ENCODE results near the gene ZFP36.

ZFP36 gene

GRCh38 chr19:39413272-39413910 is 6.7 kb downstream of the ZFP36 start:
- peak; percentile 62 to 87 for DNase-seq (ENCODE audit: low spot score in 2 of 2)
- peaks cover 24% of the 10 kb centered on the region for H3K4me1 ChIP-seq
- in situ Hi-C loops (cut with MboI; ENCODE audit: low sequenced_read_pairs), result loop anchor here (10.0 kb wide), 1 partner anchor 299 kb away; no protein-coding TSS in a partner anchor
- H3K4me3 ChIP-seq, result peak overlapping the region; percentile 98
- H3K27me3 ChIP-seq (ENCODE audit: low read depth), result no peaks in the 10 kb centered on the region
- peaks cover 14% of the 10 kb centered on the region for H3K36me3 ChIP-seq (replicated peaks)
- H3K9me3 ChIP-seq, result no peaks in the 10 kb centered on the region

DNA sequence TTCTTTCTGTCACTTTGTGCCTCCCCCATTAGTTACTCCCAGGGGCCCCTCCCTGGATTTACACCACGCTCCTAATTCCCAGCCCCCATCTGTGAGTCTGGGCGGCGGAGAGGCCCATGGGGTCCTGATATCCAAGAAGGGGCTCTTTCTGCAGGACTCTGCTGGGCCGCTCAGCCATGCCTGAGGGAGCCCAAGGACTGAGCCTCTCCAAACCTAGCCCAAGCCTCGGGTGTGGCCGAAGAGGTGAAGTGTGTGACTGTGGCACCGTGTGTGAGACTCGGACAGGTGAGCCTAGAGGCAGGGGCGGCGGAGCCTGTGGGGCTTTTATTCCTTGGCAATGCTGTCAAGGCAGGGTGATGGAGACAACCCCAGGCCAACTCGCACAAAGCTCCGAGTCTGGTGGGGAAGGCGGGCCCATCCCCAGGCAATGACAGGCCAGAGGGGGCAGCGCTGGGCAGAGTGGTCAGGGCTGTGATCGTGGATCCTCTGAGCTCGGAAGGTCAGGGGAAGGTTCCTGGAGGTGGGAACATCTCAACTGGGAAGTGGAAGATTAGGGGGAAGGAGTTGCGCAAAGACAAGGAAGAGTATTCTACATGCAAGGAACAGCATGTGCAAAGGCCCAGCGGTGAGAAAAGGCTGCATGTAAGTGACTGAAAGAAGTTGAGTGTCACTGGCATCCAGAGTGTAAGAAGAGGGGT is 7.4 kb downstream of the ZFP36 start:
- H3K36me3 ChIP-seq (replicated peaks), result peaks cover 18% of the 10 kb centered on the region
- no peaks in the 10 kb centered on the region for H3K9me3 ChIP-seq
- DNase-seq (ENCODE audit: low spot score in 2 of 2), result peak in 1 of 2 experiments; percentile 60
- H3K4me3 ChIP-seq, result peak overlapping the region; percentile 98
- H3K27me3 ChIP-seq (ENCODE audit: low read depth), result no peaks in the 10 kb centered on the region
- in situ Hi-C loops (cut with MboI; ENCODE audit: low sequenced_read_pairs), result loop anchor here (10.0 kb wide), 1 partner anchor 299 kb away; no protein-coding TSS in a partner anchor
- H3K4me1 ChIP-seq, result peaks cover 18% of the 10 kb centered on the region

DNA sequence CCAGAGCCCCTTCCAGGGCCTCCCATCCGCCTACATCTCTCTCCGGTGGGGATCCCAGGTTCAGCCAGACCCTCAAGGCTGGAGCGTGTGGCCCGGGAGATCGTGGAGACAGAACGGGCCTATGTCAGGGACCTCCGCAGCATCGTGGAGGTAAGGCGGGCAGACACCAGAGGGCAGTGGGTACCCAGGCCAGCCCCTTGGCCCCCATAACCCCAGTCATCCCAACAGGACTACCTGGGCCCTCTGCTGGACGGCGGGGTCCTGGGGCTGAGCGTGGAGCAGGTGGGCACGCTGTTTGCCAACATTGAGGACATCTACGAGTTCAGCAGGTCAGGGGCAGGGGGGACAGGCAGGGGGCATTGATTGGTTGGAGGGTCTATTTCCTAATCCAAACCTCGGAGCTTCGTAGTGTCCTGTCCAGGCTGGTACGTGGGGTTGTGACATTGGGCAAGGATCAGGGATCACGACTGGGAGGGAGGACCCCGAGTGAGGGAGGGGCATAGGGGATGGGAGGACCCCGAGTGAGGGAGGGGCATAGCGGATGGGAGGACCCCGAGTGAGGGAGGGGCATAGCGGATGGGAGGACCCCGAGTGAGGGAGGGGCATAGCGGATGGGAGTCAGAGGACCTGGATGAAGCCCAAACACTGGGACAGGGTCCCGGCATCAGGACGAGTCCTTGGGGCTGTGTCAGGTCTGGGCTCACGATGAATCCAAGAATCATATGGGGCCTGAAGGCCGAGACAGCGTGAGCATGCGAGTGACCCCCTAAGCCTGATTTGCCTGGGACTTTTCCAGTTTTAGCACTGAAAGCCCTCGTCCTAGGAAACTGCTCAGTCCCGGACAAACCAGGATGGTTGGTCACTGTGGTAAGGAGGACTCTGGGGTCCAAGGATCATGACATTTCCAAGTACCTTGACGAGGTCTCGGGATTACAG is 8.7 kb downstream of the ZFP36 start:
- H3K27me3 ChIP-seq (ENCODE audit: low read depth), result no peaks in the 10 kb centered on the region
- peaks cover 22% of the 10 kb centered on the region for H3K36me3 ChIP-seq (replicated peaks)
- no peak overlapping the region for H3K4me3 ChIP-seq
- DNase-seq (ENCODE audit: low spot score in 2 of 2), result no peak
- H3K9me3 ChIP-seq, result no peaks in the 10 kb centered on the region
- in situ Hi-C loops (cut with MboI; ENCODE audit: low sequenced_read_pairs), result loop anchor here (10.0 kb wide), 1 partner anchor 301 kb away; no protein-coding TSS in a partner anchor
- H3K4me1 ChIP-seq, result peaks cover 14% of the 10 kb centered on the region

- in situ Hi-C loops (cut with MboI; ENCODE audit: low sequenced_read_pairs), result loop anchor here (10.0 kb wide), 1 partner anchor 302 kb away; no protein-coding TSS in a partner anchor
- peaks cover 9% of the 10 kb centered on the region for H3K4me1 ChIP-seq
- no peaks in the 10 kb centered on the region for H3K9me3 ChIP-seq
- peaks cover 28% of the 10 kb centered on the region for H3K36me3 ChIP-seq (replicated peaks)
- H3K27me3 ChIP-seq (ENCODE audit: low read depth), result no peaks in the 10 kb centered on the region
- no peak overlapping the region for H3K4me3 ChIP-seq
- DNase-seq (ENCODE audit: low spot score in 2 of 2), result no peak
Observed at GRCh38 chr19:39416152-39417120, 9.8 kb downstream of the ZFP36 start.

DNA sequence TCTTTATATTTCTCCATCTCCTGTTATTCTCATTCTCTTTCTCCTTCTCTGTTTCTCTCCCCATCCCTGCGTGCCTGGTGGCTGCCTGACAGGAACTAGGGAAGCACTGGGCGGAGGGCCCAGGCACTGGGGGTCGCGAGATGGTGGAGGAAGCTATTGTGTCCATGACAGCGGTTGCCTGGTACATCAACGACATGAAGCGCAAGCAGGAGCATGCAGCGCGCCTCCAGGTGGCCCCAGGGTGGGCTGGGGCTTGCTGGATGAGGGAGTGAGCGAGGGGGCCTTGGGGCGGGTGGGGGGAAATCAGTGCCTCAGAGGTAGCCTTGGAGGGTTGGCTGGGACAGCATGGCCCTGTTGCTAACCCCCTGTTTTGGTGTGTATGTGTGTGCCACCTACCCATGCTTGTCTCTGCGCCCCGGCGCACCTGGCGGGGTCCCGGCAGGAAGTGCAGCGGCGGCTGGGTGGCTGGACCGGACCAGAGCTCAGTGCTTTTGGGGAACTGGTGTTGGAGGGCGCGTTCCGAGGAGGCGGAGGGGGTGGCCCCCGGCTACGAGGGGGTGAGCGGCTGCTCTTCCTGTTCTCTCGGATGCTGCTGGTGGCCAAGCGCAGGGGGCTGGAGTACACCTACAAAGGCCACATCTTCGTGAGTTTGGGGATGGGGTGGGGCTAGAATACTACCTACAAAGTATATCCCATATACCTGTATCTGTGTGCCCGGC is 11.0 kb downstream of the ZFP36 start:
- no peak for DNase-seq (ENCODE audit: low spot score in 2 of 2)
- H3K27me3 ChIP-seq (ENCODE audit: low read depth), result no peaks in the 10 kb centered on the region
- no peak overlapping the region for H3K4me3 ChIP-seq
- peaks cover 35% of the 10 kb centered on the region for H3K36me3 ChIP-seq (replicated peaks)
- H3K4me1 ChIP-seq, result peaks cover 6% of the 10 kb centered on the region
- in situ Hi-C loops (cut with MboI; ENCODE audit: low sequenced_read_pairs), result loop anchor here (10.0 kb wide), 1 partner anchor 303 kb away; no protein-coding TSS in a partner anchor
- H3K9me3 ChIP-seq, result no peaks in the 10 kb centered on the region

DNA sequence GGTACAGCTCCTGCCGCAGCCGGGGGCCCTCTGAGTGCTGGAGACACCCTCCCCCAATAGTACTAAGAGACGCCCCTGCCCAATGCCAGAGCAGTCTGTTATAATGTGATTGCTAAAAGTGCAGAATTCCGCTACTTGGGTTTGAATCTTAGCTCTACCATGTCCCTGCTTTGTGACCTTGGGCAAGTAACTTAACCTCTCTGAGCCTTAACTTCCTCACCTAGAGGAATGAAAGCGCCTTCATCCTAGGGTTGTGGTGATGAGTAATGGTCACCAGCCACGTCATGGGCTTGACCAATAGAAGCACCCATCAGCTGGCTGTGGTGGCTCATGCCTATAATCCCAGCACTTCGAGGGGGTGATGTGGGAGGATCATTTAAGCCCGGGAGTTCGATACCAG is 12.4 kb downstream of the ZFP36 start:
- peaks cover 43% of the 10 kb centered on the region for H3K36me3 ChIP-seq (replicated peaks)
- in situ Hi-C loops (cut with MboI; ENCODE audit: low sequenced_read_pairs), result loop anchor here (10.0 kb wide), 1 partner anchor 304 kb away; no protein-coding TSS in a partner anchor
- peaks cover 6% of the 10 kb centered on the region for H3K4me1 ChIP-seq

GRCh38 chr19:39420769-39421168 is 14.1 kb downstream of the ZFP36 start:
- in situ Hi-C loops (cut with MboI; ENCODE audit: low sequenced_read_pairs), result no loop called here
- Histone ChIP-seq H3K4me1 (no peaks in the 10 kb centered on the region), H3K9me3 (no peaks in the 10 kb centered on the region), H3K4me3 (no peak overlapping the region), H3K27me3 (ENCODE audit: low read depth) (no peaks in the 10 kb centered on the region), H3K36me3 (replicated peaks) (peaks cover 43% of the 10 kb centered on the region)
- no peak for DNase-seq (ENCODE audit: low spot score in 2 of 2)

More for the DNA sequence above, 12.4 kb downstream of the ZFP36 start:
- no peak for DNase-seq (ENCODE audit: low spot score in 2 of 2)
- Histone ChIP-seq H3K4me3 (no peak overlapping the region), H3K9me3 (no peaks in the 10 kb centered on the region), H3K27me3 (ENCODE audit: low read depth) (no peaks in the 10 kb centered on the region)

DNA sequence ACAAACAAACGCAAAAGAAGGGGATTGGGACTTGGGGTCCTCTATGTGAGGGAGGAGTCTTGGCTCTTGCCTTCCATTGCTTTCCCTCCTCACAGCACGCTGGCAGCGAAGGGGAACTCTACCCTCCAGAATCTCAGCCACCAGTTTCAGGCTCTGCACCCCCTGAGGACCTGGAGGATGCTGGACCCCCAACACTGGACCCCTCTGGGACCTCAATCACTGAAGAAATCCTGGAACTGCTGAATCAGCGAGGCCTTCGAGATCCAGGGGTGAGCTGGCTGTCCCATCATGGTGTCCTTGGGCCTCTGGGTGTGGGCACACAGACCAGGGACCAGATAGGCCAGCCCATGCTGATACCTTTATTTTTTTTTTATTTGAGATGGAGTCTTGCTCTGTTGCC is 15.4 kb downstream of the ZFP36 start:
- no peaks in the 10 kb centered on the region; the same call in 1 of the 2 replicates for H3K4me1 ChIP-seq
- peaks cover 41% of the 10 kb centered on the region for H3K36me3 ChIP-seq (replicated peaks)
- H3K27me3 ChIP-seq (ENCODE audit: low read depth), result no peaks in the 10 kb centered on the region
- no peaks in the 10 kb centered on the region for H3K9me3 ChIP-seq
- no peak overlapping the region for H3K4me3 ChIP-seq
- DNase-seq (ENCODE audit: low spot score in 2 of 2), result no peak
- in situ Hi-C loops (cut with MboI; ENCODE audit: low sequenced_read_pairs), result no loop called here

GRCh38 chr19:39423258-39424086 is 16.8 kb downstream of the ZFP36 start:
- Histone ChIP-seq H3K4me1 (no peaks in the 10 kb centered on the region; the same call in 1 of the 2 replicates), H3K36me3 (replicated peaks) (peaks cover 38% of the 10 kb centered on the region), H3K9me3 (no peaks in the 10 kb centered on the region), H3K4me3 (no peak overlapping the region), H3K27me3 (ENCODE audit: low read depth) (no peaks in the 10 kb centered on the region)
- DNase-seq (ENCODE audit: low spot score in 2 of 2), result no peak
- in situ Hi-C loops (cut with MboI; ENCODE audit: low sequenced_read_pairs), result no loop called here

GRCh38 chr19:39424934-39425333 is 18.3 kb downstream of the ZFP36 start:
- DNase-seq (ENCODE audit: low spot score in 2 of 2), result no peak
- Histone ChIP-seq H3K4me1 (no peaks in the 10 kb centered on the region; the same call in 1 of the 2 replicates), H3K27me3 (ENCODE audit: low read depth) (no peaks in the 10 kb centered on the region), H3K36me3 (replicated peaks) (peaks cover 29% of the 10 kb centered on the region), H3K4me3 (no peak overlapping the region), H3K9me3 (no peaks in the 10 kb centered on the region)
- in situ Hi-C loops (cut with MboI; ENCODE audit: low sequenced_read_pairs), result no loop called here

DNA sequence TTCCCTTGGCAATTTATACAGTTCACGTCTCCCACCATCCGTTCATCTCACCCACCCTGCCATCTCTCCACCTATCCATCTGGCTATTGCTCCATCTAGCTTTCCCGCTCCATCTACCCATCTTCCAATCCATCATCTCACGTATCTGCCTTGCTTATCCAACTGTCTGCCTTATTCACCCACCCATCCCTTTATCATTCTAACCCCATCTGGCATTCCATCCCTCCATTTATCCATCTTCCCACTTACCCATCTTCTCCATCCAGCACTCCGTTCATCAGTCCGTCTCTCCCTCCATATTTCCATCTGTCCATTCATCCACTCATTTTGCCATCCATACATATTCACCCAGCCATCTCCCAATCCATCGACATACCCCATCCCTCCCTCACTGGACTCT is 19.1 kb downstream of the ZFP36 start:
- Histone ChIP-seq H3K27me3 (ENCODE audit: low read depth) (no peaks in the 10 kb centered on the region), H3K9me3 (no peaks in the 10 kb centered on the region), H3K36me3 (replicated peaks) (peaks cover 26% of the 10 kb centered on the region), H3K4me1 (peaks cover under 1% of the 10 kb centered on the region), H3K4me3 (no peak overlapping the region)
- no peak for DNase-seq (ENCODE audit: low spot score in 2 of 2)
- in situ Hi-C loops (cut with MboI; ENCODE audit: low sequenced_read_pairs), result no loop called here

Data from HAP-1 (cell line).